B cell (primary cell): ENCODE measurements around the gene KIF18A. TPM values are rescaled to one million over a fixed set of nuclear protein-coding genes. Genes with fewer than 3 reads are reported as not detected.

Experiments
- ATAC-seq: fragments of 200-7000 bp; cut with Tn5 transposase; one replicate; pipeline ENCODE4 v1.10.0; 2021; ENCODE audit warnings: low read depth, mild to moderate bottlenecking, moderate number of reproducible peaks, moderate library complexity
- CTCF ChIA-PET: fragments of 350-600 bp; sonication (Branson Sonifier 250); formaldehyde crosslinking; loops from one replicate; lab custom pipeline; 2021; ENCODE audit warnings: antibody characterized with exemption, inconsistent platforms; lab: Charles Lee
- POLR2A ChIA-PET: fragments of 350-600 bp; sonication (Branson Sonifier 250); formaldehyde crosslinking; loops from one replicate; lab custom pipeline; 2021; ENCODE audit warnings: antibody characterized with exemption; lab: Charles Lee
- DNase-seq: peaks from one replicate; pipeline ENCODE4 v3.0.0; 2013
- H2AFZ ChIP-seq: 2 replicates; pipeline ENCODE4 v1.6.1; 2012; ENCODE audit warnings: mild to moderate bottlenecking, low read depth, low read length; ENCODE audit not compliant: insufficient read depth, poor library complexity, severe bottlenecking
- H3K27ac ChIP-seq, 2 donors: 1 replicate in 1 of 2; 2 replicates in 1 of 2; pipeline ENCODE4 v1.5.1; 2012 to 2013; ENCODE audit warnings: low read length in 2 of 2, mild to moderate bottlenecking in 2 of 2, moderate library complexity in 1 of 2
- H3K27me3 ChIP-seq, 4 experiments: fragments of 200-600 bp in 1 of 4; sonication (generic) in 1 of 4; replicated peaks in 1 of 4; 1 replicate in 2 of 4; 2 replicates in 2 of 4; pipeline versions ENCODE4 v1.6.1 to v1.7.0; 2013 to 2016; ENCODE audit warnings: low read length in 3 of 4, mild to moderate bottlenecking in 2 of 4, mixed read lengths in 1 of 4, moderate library complexity in 1 of 4; ENCODE audit not compliant: insufficient read depth in 4 of 4, control insufficient read depth in 3 of 4; ENCODE audit errors: control extremely low read depth in 1 of 4
- H3K36me3 ChIP-seq, 2 experiments: replicated peaks in 1 of 2; 1 replicate in 1 of 2; 2 replicates in 1 of 2; pipeline versions ENCODE4 v1.6.1 to v1.7.1; 2013; ENCODE audit warnings: low read length in 1 of 2; ENCODE audit not compliant: insufficient read depth in 2 of 2, control insufficient read depth in 1 of 2; ENCODE audit errors: control extremely low read depth in 1 of 2, extremely low read depth in 1 of 2
- H3K4me1 ChIP-seq, 2 donors: fragments of 200-600 bp in 1 of 2; sonication (generic) in 1 of 2; 1 replicate in 1 of 2; 2 replicates in 1 of 2; pipeline versions ENCODE4 v1.5.1 to v1.6.1; 2013 to 2017; ENCODE audit warnings: low read length in 2 of 2; ENCODE audit not compliant: control insufficient read depth in 2 of 2, insufficient read depth in 2 of 2
- H3K4me2 ChIP-seq: replicated peaks from 2 replicates; pipeline ENCODE3; 2012; ENCODE audit warnings: mild to moderate bottlenecking, low read depth, low read length; ENCODE audit not compliant: poor library complexity, severe bottlenecking
- H3K4me3 ChIP-seq, 5 experiments: fragments of 200-600 bp in 1 of 5; sonication (generic) in 1 of 5; 1 replicate in 3 of 5; 2 replicates in 2 of 5; pipeline versions ENCODE4 v1.5.1 to v1.7.0; 2011 to 2016; ENCODE audit warnings: low read length in 4 of 5, mild to moderate bottlenecking in 4 of 5, low read depth in 2 of 5, control low read depth in 1 of 5, moderate library complexity in 1 of 5; ENCODE audit not compliant: insufficient read depth in 1 of 5; ENCODE audit errors: control extremely low read depth in 1 of 5, extremely low read depth in 1 of 5
- H3K79me2 ChIP-seq: fragments of 200-600 bp; sonication (generic); one replicate; pipeline ENCODE4 v1.6.0; 2016; ENCODE audit warnings: low read length; ENCODE audit not compliant: control insufficient read depth, insufficient read depth
- H3K9ac ChIP-seq: fragments of 200-600 bp; sonication (generic); 2 replicates; pipeline ENCODE4 v1.6.1; 2017; ENCODE audit warnings: mild to moderate bottlenecking, low read length, moderate library complexity
- H3K9me3 ChIP-seq, 3 donors: one replicate each; pipeline versions ENCODE4 v1.6.1 to v1.7.1; 2013; ENCODE audit warnings: low read length in 2 of 3; ENCODE audit not compliant: control insufficient read depth in 2 of 3, insufficient read depth in 1 of 3; ENCODE audit errors: control extremely low read depth in 1 of 3
- H4K20me1 ChIP-seq: 2 replicates; pipeline ENCODE4 v1.6.0; 2012; ENCODE audit warnings: mild to moderate bottlenecking, low read length; ENCODE audit not compliant: insufficient read depth, control insufficient read depth, poor library complexity, severe bottlenecking
- H3K27ac Mint-ChIP-seq: one replicate; pipeline ENCODE4 v1.8.0; 2021; ENCODE audit warnings: mixed read lengths
- H3K27me3 Mint-ChIP-seq: one replicate; pipeline ENCODE4 v1.8.0; 2021; ENCODE audit warnings: mixed read lengths
- H3K4me1 Mint-ChIP-seq: one replicate; pipeline ENCODE4 v1.8.0; 2021; ENCODE audit warnings: mixed read lengths
- H3K4me3 Mint-ChIP-seq: one replicate; pipeline ENCODE4 v1.8.0; 2021; ENCODE audit warnings: mixed read lengths
- H3K9me3 Mint-ChIP-seq: one replicate; pipeline ENCODE4 v1.8.0; 2022; ENCODE audit warnings: mixed read lengths; ENCODE audit not compliant: insufficient read depth
- EZH2 ChIP-seq: IDR thresholded peaks from 2 replicates; pipeline ENCODE4 v1.6.1; 2012; ENCODE audit warnings: borderline replicate concordance, low read depth, mild to moderate bottlenecking, moderate library complexity, low read length; ENCODE audit not compliant: insufficient read depth, poor library complexity, severe bottlenecking
- WGBS: methylation state at CpG from one replicate; pipeline ENCODE4 v1.1.5; 2013; ENCODE audit warnings: missing lambda C conversion rate; ENCODE audit not compliant: insufficient coverage; 5-methylcytosine and 5-hydroxymethylcytosine counted together
- intact Hi-C: fragments of 100-400 bp; cut with micrococcal nuclease; formaldehyde crosslinking; loops from one replicate; pipeline ENCODE4 v1.10.0; 2022
- polyA plus RNA-seq: library from polyadenylated mRNA; depleted of rRNA; stranded (reverse); fragments of >200 nt; gene quantifications from 2 replicates; pipeline ENCODE4 v1.2.3, GENCODE V29; 2012
- total RNA-seq, 2 donors: library from RNA; stranded (reverse); fragments of 120-200 nt in 1 of 2; gene quantifications; 1 replicate in 1 of 2; 2 replicates in 1 of 2; pipeline versions ENCODE4 v1.2.3 to v1.2.4, GENCODE V29; 2013 to 2022
- TF ChIP-seq, protein P1 (sequence below): fragments of 200-600 bp; IDR thresholded peaks from one replicate; pipeline ENCODE4 v1.8.0; 2022; ENCODE audit warnings: antibody characterized with exemption, mild to moderate bottlenecking

KIF18A gene
- total and polyA plus RNA-seq, 2 donors (not counting 1 experiment from before 2014, with no cell fraction given), result 0.84 to 4.1 TPM

DNA sequence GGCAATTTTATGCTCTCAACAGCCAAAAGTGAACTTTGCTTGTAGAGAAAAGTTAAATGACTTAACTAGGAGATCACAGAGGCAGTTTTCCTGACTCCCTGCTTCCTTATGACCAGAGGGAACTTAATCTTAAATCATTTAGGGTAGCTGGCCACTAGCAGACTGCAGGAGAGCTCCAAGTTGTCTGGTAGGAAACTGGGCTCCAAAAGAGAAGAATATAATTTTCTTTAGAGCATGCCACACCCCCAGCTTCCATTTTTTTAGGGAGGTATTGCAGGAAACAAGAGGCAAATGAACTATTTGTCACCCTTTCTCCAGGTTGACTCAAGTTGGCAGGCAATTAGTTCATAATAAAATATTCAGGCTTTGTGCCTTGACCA is 2.9 kb upstream of the KIF18A start:
- peaks cover 54% of the 10 kb centered on the region for H3K4me1 Mint-ChIP-seq
- Histone ChIP-seq H3K9ac (peak overlapping the region; percentile 98), H2AFZ (peak overlapping the region; percentile 89)

GRCh38 chr11:28110108-28110820 is 2.3 kb upstream of the KIF18A start:
- Histone ChIP-seq H3K79me2 (peaks cover 42% of the 10 kb centered on the region), H3K27ac (peak overlapping the region; percentile 89 to 96), H3K4me1 (peaks cover 30% of the 10 kb centered on the region in 2 donors), H3K4me2 (peak overlapping the region; percentile 82), H2AFZ (peak overlapping the region; percentile 89), H3K36me3 (peaks cover 2 to 4% of the 10 kb centered on the region in 2 experiments), H4K20me1 (no peaks in the 10 kb centered on the region), H3K4me3 (peak overlapping the region; percentile 78 to 98 (median 96)), H3K9me3 (no peaks in the 10 kb centered on the region), H3K9ac (peak overlapping the region; percentile 98), H3K27me3 (no peaks in the 10 kb centered on the region)
- no peaks in the 10 kb centered on the region for H3K27me3 Mint-ChIP-seq
- no peak for ATAC-seq
- under 1% methylated on average over 18 of the region's 31 CpGs for WGBS
- peak; percentile 72 for DNase-seq
- intact Hi-C loops, result no loop called here
- peaks cover 54% of the 10 kb centered on the region for H3K4me1 Mint-ChIP-seq
- H3K9me3 Mint-ChIP-seq, result no peaks in the 10 kb centered on the region
- CTCF ChIA-PET, result no interaction called here
- peak overlapping the region; percentile 92 for H3K27ac Mint-ChIP-seq
- TF ChIP-seq EZH2, result no peak
- POLR2A ChIA-PET, result no interaction called here
- H3K4me3 Mint-ChIP-seq, result peak overlapping the region; percentile 94

More for the DNA sequence above, 2.9 kb upstream of the KIF18A start:
- H3K4me3 Mint-ChIP-seq, result peak overlapping the region; percentile 94
- Histone ChIP-seq H3K9me3 (no peaks in the 10 kb centered on the region), H3K79me2 (peaks cover 37% of the 10 kb centered on the region), H3K4me2 (peak overlapping the region; percentile 82), H3K27me3 (no peaks in the 10 kb centered on the region), H3K4me3 (peak overlapping the region; percentile 78 to 98 (median 96)), H3K4me1 (peaks cover 30% of the 10 kb centered on the region in 2 donors), H4K20me1 (no peaks in the 10 kb centered on the region), H3K27ac (peak overlapping the region; percentile 89 to 96), H3K36me3 (peaks cover 4 to 5% of the 10 kb centered on the region in 2 experiments)
- ATAC-seq (no peak), DNase-seq (no peak)
- CTCF ChIA-PET, result no interaction called here
- TF ChIP-seq, protein P1, sequence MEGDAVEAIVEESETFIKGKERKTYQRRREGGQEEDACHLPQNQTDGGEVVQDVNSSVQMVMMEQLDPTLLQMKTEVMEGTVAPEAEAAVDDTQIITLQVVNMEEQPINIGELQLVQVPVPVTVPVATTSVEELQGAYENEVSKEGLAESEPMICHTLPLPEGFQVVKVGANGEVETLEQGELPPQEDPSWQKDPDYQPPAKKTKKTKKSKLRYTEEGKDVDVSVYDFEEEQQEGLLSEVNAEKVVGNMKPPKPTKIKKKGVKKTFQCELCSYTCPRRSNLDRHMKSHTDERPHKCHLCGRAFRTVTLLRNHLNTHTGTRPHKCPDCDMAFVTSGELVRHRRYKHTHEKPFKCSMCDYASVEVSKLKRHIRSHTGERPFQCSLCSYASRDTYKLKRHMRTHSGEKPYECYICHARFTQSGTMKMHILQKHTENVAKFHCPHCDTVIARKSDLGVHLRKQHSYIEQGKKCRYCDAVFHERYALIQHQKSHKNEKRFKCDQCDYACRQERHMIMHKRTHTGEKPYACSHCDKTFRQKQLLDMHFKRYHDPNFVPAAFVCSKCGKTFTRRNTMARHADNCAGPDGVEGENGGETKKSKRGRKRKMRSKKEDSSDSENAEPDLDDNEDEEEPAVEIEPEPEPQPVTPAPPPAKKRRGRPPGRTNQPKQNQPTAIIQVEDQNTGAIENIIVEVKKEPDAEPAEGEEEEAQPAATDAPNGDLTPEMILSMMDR, result no peak
- TF ChIP-seq EZH2, result no peak
- no peaks in the 10 kb centered on the region for H3K27me3 Mint-ChIP-seq
- intact Hi-C loops, result no loop called here
- H3K27ac Mint-ChIP-seq, result peak overlapping the region; percentile 92
- no peaks in the 10 kb centered on the region for H3K9me3 Mint-ChIP-seq
- POLR2A ChIA-PET, result no interaction called here
